HG03064 (cell line): ENCODE data around the gene RBBP8NL.

ENCODE experiments used
- ATAC-seq: cut with Tn5 transposase; IDR thresholded peaks from one replicate; pipeline ENCODE4 v1.9.1; 2021; ENCODE audit warnings: low read depth; ENCODE audit not compliant: unreplicated experiment

The RBBP8NL gene

DNA sequence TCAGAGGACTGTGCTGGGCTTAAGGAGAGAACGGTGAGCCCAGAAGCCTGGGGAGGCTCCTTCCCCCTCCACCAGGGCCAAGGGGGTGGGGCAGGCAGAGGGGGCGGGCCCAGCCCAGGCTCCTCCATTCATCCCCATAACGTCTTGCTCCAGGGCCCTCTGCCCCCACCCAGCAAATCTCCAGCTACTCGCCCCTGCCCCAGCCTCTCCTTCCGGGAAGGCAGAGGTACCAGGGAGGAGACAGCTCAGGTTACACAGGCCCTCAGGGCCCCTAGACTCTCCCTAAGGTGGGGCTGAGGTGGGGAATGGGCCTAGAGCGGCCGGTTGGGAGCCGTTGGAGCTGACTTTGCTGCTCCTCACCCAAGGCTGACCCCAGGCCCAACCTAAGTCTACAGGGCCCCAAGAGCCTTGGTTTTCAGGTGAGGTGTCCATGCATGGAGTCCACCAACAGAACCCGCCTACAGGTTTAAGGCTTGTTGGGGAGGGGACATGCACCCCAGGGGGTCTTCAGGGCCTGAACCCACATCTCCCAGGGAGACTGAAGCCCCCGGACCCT lies 61.4 kb downstream of the RBBP8NL start:
- no peak for ATAC-seq

DNA sequence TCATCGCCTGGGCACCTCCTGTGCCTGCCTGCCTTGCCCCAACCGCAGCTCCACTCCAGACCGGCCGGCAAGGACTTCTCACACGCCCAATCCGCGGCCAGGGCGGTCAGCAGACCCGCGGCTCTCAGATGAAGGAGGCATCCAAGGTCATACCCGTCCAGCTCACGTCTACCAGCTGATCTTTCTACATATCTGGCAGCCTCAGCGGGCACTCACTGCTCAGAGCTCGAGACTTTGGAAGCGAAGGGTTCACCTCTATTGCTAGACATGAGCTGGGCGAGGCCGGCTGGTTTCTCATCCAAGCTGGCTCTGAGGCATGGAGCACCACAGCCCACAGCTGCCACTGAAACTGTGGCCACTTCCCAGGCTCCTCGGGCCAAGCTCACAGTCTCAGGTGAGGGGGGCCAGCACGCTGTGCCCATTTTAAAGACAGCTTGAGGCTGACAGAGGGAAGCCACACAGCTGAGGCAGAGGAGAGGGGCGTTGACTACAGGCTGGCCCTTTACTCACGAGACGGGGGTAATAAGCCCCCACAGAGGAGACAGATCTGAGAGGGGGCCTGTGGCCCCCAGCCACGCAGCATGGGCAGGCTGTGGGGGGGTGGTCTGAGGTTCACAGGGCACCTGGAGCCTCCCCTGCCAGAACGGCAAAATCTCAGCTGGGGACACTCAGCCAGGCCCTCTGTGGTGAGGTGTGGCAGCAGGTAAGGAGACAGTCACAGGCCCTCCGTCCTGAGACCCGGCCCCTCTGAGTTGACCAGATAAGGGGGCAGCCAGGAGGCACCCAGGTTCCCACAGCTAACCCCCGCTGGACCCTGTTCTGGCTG lies 62.2 kb downstream of the RBBP8NL start:
- no peak for ATAC-seq

DNA sequence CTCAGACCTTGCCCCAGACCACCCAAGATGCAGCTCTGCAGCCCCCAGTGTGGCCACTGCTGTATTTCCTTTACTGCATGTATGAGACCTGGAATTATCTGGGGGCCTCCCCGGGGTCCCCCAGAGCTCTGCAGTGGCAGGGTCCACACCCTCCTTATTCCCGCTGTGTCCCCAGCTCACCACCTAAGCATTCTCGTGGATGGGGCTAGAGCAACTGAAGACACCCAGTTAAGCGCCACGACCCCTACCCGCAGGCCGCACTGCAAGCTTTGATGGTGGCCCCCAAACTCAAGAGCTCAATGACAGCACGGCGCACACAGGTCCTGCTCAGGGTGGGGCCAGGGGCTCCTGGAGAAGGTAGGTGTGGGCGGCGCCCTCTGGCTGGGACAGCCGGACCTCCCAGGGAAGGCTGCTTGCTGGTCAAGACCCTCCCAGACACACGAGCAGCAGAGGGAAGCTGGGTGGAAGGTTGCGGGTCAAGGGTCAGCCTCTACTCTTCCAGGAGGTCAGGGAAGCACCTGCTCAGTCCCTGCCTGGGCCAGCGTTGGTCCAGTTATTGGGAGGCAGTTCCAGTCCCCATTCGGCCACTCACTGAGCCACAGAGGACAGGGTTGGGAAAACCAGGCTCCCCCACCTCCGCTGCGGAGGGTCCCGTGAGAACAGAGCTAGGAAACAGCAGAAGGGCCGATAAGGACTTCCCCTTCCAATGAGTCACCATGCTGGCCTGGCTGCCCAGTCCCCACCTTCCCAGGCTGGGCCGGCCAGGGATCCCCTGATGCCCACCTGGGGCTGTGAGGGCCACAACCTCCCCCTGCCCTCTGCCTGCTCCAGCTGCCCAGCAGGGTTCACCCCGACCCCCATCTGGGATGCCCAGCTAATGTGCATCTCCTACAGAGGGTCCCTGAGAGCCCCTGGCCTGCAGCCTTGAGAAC lies 63.2 kb downstream of the RBBP8NL start:
- no peak for ATAC-seq

DNA sequence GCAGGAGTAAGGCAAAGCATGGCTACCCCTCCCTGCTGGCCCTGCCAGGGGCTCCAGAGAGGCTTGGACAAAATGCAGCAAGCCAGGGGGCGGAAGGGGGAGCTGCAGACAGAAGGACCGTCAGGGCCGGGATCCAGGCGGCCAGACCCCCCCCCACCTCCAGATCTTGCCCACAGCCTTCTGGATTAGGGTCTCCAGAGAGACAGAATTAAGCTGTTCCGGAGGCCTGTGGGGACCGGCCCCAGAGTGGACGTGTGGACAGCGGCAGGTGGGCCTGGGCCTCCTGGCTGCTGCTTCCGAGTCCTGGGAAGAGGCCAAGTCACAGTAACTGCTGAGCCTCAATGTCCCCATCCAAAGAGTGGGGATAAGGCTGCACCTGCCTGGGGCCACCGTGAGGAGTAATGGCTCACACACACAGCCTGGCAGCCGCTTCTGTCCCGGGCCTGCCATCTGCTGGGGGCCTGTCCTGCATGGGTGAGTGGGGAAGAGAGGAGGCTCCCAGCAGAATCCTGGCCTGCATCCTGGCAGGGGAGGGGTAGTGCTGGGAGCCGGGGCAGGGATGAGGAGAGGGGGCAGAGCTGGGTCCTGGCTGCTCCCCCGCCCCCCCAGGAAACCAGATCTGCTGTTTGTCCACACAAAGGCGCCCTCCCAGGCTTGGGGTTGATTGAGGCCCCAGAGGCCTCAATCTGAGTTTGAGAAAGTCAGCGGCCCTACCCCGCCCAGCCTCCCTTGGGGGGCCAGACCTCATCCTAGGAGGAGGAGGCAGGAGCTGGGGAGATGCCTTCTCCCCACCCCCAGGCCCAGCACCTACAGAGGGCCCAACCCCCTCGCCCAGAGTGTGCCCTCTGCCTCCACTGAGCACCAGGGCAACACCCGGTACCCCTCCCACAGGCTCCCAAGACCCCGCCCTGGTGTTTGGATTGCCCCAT lies 64.1 kb downstream of the RBBP8NL start:
- ATAC-seq = no peak

GRCh38 chr20:62362590-62362940 lies 64.8 kb downstream of the RBBP8NL start:
- no peak for ATAC-seq

- no peak for ATAC-seq
Measured at GRCh38 chr20:62361799-62362589, 65.3 kb downstream of the RBBP8NL start.

DNA sequence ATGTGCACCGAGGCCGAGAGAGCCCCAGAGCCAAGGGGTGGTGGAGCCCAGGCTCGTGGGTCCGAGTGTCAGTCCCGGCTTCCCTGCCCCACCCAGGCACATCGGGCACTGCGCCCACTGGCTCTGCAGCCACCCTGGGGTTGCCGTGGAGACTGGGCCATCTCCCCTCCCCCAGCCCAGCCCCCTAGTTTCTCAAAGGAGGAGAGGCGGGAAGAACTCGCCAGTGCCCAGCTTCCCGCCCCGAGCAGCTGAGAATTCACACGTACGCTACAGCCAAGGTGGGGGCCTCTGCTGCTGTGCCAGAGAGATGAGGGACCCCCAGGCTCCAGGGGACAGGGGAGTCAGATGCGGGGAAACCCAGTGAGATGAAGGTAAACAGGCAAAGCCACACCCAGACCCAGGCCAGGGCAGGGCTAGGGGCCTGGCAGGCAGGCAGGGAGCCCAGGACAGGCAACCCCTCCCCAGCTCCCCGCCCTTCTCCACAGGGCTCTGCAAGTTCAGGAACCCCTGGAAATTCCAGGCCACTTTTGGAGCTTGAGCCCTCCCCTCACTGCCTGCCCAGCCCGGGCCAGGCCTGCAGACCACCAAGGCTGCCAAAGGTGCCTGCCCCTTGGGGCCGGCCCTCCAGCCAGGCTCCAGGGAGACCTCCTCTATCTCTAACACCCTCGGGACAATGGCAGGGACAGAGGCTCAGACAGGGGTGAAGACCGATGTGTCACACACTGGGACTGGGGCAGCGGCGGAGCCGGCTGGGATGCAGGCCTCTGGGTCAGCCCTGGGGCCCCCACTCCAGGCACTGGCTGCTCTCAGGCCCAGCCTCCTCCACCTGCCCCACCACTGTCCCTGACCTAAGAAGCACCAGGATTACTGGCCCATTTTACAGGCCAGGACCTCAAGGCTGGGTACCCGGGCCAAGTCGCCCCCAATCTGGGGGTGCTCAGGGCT lies 66.2 kb downstream of the RBBP8NL start:
- ATAC-seq = no peak
